T-helper 17 cell (primary cell): Measurements from ENCODE around the gene FSTL4. TPM values are rescaled to one million over a fixed set of nuclear protein-coding genes. Genes with fewer than 3 reads are reported as not detected.

ENCODE experiments used
- ATAC-seq: fragments of 150-1000 bp; cut with Tn5 transposase; 2 replicates; pipeline ENCODE4 v1.10.0; 2021; ENCODE audit warnings: mild to moderate bottlenecking, moderate library complexity
- DNase-seq, 3 donors: peaks; one replicate each; pipeline versions ENCODE4 v3.0.0 to v3.0.0-alpha.2; 2020 to 2021
- H3K9me3 ChIP-seq: one replicate; pipeline ENCODE4 v1.7.0; 2013; ENCODE audit warnings: low read length, mild to moderate bottlenecking; ENCODE audit not compliant: control insufficient read depth, poor library complexity, severe bottlenecking
- H3K27ac Mint-ChIP-seq: one replicate; pipeline ENCODE4 v1.8.0; 2022; ENCODE audit warnings: mild to moderate bottlenecking, moderate library complexity, mixed read lengths
- H3K27me3 Mint-ChIP-seq: one replicate; pipeline ENCODE4 v1.8.0; 2022; ENCODE audit warnings: mixed read lengths
- H3K36me3 Mint-ChIP-seq: one replicate; pipeline ENCODE4 v1.8.0; 2022; ENCODE audit warnings: low read depth, mixed read lengths
- H3K4me1 Mint-ChIP-seq: one replicate; pipeline ENCODE4 v1.8.0; 2022; ENCODE audit warnings: mild to moderate bottlenecking, mixed read lengths
- H3K4me3 Mint-ChIP-seq: one replicate; pipeline ENCODE4 v1.8.0; 2022; ENCODE audit warnings: mild to moderate bottlenecking, moderate library complexity, mixed read lengths
- total RNA-seq, 4 donors: library from RNA in 2 of 4; stranded (reverse) in 2 of 4; gene quantifications; one replicate each; pipeline ENCODE4 v1.2.3 and lab custom pipeline; 2022 to 2026

FSTL4 gene
- total RNA-seq, 2 donors from 2014 or later: 0.26 TPM; not detected in 1

DNA sequence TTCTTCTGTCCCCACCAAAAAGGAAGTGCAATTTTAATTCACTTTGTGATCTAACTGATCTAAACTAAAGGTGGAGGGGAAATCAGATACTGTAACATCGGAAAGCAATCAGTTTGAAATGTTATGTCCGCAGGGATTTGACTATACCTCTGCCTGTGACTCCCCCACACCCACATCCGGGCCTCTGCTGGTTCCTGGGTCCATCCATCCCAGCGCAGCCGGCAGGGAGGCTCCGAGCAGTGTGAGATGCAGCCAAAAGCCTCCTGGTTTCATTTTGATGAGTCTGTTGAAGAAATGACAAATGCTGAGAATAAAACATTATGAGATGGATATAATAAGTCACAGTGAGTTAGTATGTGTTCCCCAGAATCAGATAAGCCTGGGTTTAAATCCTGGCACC, 8.6 kb downstream of the FSTL4 start:
- H3K36me3 Mint-ChIP-seq: no peaks in the 10 kb centered on the region
- DNase-seq (no peak), ATAC-seq (no peak)
- H3K27ac Mint-ChIP-seq: no peak overlapping the region
- no peak overlapping the region for H3K4me3 Mint-ChIP-seq
- H3K27me3 Mint-ChIP-seq: peaks cover 46% of the 10 kb centered on the region
- H3K9me3 ChIP-seq: no peaks in the 10 kb centered on the region
- peaks cover 3% of the 10 kb centered on the region for H3K4me1 Mint-ChIP-seq

DNA sequence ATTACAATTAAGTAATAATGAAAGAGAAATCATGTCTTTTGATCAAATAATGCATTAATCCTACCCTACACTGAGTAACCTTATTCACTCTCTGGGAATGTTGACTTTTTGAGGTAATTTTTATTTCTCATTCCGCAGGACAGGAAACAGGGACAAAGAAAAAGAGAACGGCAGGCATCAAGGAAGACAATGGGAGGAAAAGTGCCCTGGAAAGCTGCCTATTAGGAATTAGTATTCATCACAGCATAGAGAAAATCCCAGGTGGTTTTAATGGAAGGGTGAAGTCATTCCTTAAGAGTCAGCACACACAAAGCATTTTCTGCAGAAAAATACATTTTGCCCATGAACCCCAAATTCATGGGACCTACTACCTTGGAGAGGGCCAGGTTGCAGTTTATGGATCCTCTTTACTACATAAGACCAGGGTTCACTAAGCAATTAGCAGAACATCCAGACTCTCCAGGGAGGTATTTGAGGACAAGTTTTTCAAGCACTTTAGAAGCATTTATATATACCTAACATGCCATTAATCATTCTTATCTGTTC, 9.4 kb downstream of the FSTL4 start:
- ATAC-seq: no peak
- Mint-ChIP-seq H3K27me3 (peaks cover 43% of the 10 kb centered on the region), H3K4me3 (no peak overlapping the region), H3K27ac (no peak overlapping the region), H3K36me3 (no peaks in the 10 kb centered on the region), H3K4me1 (peaks cover 3% of the 10 kb centered on the region)
- no peaks in the 10 kb centered on the region for H3K9me3 ChIP-seq
- DNase-seq: no peak

DNA sequence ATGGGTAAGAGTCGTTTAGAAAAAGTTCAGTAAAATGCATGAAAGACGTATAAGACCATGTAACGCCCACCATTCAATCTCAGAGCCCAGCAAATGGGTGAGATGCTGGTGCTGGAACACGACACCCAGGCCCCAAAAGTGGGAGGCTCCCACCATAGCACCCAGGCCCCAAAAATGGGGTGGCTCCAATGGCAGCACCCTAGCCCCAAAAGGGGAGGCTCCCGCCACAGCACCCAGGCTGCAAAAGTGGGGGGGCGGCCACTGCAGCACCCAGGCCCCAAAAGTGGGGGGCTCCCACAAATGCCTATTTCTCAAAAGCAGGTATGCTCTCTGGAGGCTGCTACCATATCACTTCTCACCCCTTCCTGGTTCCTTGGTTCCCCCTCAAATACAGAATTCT, 12.7 kb downstream of the FSTL4 start:
- Mint-ChIP-seq H3K36me3 (peaks cover 3% of the 10 kb centered on the region), H3K4me3 (no peak overlapping the region), H3K4me1 (peaks cover 3% of the 10 kb centered on the region), H3K27ac (no peak overlapping the region), H3K27me3 (peaks cover 52% of the 10 kb centered on the region)
- no peak for ATAC-seq
- DNase-seq: no peak
- H3K9me3 ChIP-seq: no peaks in the 10 kb centered on the region

DNA sequence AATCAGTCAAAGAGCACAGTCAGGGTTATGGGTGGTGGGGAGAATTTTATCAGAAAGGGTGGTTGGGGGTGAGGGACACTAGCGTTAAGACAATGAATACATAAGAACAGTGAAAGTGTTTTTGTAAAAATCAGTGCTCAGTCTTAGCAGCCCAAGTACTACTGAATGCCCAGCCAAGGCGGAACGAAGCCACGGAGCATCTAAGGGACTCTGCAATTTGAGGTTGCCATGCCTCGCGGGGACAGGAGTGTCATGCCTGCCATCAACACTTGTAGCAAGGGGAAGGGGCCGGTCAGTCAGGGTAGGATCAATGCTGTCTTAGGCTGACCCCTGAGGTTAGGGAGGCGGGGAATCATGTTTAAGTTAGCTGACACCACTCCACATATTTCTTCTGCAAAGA, 13.3 kb downstream of the FSTL4 start:
- peaks cover 52% of the 10 kb centered on the region for H3K27me3 Mint-ChIP-seq
- peaks cover 3% of the 10 kb centered on the region for H3K4me1 Mint-ChIP-seq
- no peak for DNase-seq
- no peak overlapping the region for H3K4me3 Mint-ChIP-seq
- H3K27ac Mint-ChIP-seq: no peak overlapping the region
- H3K36me3 Mint-ChIP-seq: peaks cover 3% of the 10 kb centered on the region
- H3K9me3 ChIP-seq: no peaks in the 10 kb centered on the region
- no peak for ATAC-seq

DNA sequence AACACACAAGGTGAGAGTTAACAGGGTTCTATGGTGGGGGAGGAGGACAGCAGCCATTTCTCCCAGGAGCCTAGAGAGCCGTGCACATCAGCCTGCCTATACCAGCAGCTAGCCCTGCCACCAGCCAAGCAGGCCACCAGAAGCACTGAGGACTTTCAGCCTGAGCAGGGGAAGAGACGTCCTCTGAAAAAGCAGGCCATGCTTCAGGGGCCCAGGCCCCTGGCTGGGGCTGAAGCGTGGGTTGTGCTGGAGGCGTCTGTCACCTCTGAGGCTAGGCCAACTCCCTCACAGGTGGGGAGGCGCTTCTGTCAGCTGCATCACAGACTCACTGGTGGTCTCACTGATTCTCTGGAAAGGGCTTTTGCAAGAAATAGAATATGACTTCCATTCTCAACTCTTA, 16.3 kb downstream of the FSTL4 start:
- Mint-ChIP-seq H3K27ac (no peak overlapping the region), H3K27me3 (peaks cover 34% of the 10 kb centered on the region), H3K36me3 (peaks cover 3% of the 10 kb centered on the region), H3K4me1 (no peaks in the 10 kb centered on the region), H3K4me3 (no peak overlapping the region)
- DNase-seq: no peak
- H3K9me3 ChIP-seq: no peaks in the 10 kb centered on the region
- no peak for ATAC-seq

DNA sequence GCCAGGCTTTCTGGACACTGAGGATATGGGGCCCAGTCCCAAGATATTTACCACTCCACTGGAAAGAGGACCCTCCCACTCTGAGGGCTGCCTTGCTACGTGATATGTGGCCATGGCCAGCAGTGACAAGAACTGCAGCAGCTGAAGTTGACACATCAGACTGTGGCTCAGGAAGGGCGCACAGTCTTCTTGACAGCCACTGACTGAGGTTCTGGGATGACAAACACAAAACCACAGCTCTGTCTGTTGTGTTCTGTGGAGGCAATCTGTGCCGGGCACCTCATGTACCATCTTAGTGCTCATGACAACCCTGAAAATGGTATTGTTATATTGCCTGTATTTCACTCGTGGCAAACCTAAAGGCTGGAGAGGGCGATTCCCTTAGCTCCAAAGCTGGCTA, 16.9 kb downstream of the FSTL4 start:
- DNase-seq: no peak
- H3K27me3 Mint-ChIP-seq: peaks cover 30% of the 10 kb centered on the region
- ATAC-seq: no peak
- peaks cover 3% of the 10 kb centered on the region for H3K36me3 Mint-ChIP-seq
- H3K9me3 ChIP-seq: no peaks in the 10 kb centered on the region
- no peaks in the 10 kb centered on the region for H3K4me1 Mint-ChIP-seq
- no peak overlapping the region for H3K4me3 Mint-ChIP-seq
- H3K27ac Mint-ChIP-seq: no peak overlapping the region

DNA sequence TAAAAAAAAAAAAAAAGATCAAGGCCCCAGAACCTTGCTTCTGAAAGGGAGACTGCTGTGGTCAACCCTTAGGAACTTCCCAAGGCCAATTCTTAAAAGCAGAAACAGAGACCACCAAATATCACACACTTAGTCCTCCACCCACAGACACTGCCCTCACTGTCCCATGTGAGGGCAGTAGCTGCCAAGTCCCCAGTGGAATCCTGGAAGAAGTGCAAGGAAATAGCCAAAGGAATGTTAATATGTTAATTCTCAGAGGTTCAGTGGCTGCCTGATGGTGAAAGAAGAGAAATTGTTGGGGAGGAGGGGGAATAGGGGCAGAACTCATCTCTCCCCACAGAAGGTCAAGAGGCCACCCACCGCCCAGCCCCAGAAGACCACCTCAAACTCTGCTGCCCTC, 23.1 kb downstream of the FSTL4 start:
- no peaks in the 10 kb centered on the region for H3K36me3 Mint-ChIP-seq
- H3K4me3 Mint-ChIP-seq: no peak overlapping the region
- DNase-seq (no peak), ATAC-seq (no peak)
- no peak overlapping the region for H3K27ac Mint-ChIP-seq
- no peaks in the 10 kb centered on the region for H3K9me3 ChIP-seq
- H3K27me3 Mint-ChIP-seq: peaks cover 4% of the 10 kb centered on the region
- H3K4me1 Mint-ChIP-seq: no peaks in the 10 kb centered on the region

DNA sequence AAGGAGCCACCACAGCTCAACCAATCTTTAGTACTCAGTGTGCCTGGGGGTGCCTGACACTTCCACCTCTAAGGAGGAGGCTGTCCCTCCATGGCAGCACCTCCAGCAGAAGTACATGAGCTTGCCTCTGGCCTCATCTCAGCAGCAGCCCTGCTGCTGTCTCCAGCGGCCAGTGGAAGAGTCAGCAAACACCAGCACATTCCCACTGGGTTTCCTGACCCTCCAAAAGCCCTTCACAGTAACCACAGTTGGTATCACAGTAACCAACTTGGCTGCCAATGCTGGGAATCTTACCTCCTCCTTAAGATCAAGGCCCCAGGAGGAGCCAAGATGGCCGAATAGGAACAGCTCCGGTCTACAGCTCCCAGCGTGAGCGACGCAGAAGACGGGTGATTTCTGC, 29.4 kb downstream of the FSTL4 start:
- Mint-ChIP-seq H3K36me3 (no peaks in the 10 kb centered on the region), H3K27ac (no peak overlapping the region), H3K27me3 (peaks cover 23% of the 10 kb centered on the region), H3K4me3 (no peak overlapping the region), H3K4me1 (no peaks in the 10 kb centered on the region)
- H3K9me3 ChIP-seq: no peaks in the 10 kb centered on the region
- ATAC-seq (no peak), DNase-seq (no peak)

DNA sequence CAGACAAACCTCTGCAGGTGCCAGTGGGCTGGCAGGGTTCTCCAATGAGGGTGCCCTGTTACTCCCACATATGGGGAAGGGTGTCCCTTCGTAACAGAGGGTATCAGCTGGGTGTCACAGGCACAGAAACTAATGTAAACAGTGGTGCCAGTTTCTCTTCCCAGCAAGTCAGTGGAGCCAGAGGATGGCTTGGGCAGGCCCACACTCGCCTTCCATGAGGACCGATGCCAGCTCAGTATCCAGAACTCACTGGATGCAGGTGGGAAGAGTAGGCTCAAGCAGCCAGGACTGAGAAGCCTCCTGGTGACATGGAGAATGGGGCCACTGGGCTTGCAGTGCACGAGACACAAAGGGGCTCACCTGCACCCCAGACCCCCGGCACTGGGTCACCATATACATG, 30.4 kb downstream of the FSTL4 start:
- H3K4me3 Mint-ChIP-seq: no peak overlapping the region
- H3K27me3 Mint-ChIP-seq: peaks cover 34% of the 10 kb centered on the region
- no peaks in the 10 kb centered on the region for H3K36me3 Mint-ChIP-seq
- DNase-seq: no peak
- H3K27ac Mint-ChIP-seq: no peak overlapping the region
- ATAC-seq: no peak
- H3K4me1 Mint-ChIP-seq: no peaks in the 10 kb centered on the region
- no peaks in the 10 kb centered on the region for H3K9me3 ChIP-seq

DNA sequence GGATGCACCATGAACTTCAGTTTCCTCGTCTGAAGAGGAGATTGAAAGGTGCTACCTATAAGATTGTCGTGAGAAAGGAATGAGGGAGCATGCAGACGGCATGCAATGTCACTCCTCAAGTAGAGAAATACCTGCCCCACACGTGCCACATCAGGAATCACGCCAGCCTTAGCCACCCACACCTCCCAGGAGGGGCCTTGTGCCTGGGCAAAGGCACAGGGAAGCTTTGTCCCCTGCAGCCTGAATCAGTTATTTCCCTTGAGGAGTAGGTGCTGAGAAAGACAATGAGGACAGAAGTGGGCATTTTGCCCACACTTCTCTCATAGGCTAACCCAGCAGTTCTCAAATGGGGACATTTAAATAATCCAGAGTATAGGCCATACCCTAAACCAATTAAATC, 31.0 kb downstream of the FSTL4 start:
- ATAC-seq (no peak), DNase-seq (no peak)
- peaks cover 36% of the 10 kb centered on the region for H3K27me3 Mint-ChIP-seq
- no peaks in the 10 kb centered on the region for H3K4me1 Mint-ChIP-seq
- no peak overlapping the region for H3K4me3 Mint-ChIP-seq
- H3K27ac Mint-ChIP-seq: no peak overlapping the region
- H3K36me3 Mint-ChIP-seq: no peaks in the 10 kb centered on the region
- H3K9me3 ChIP-seq: no peaks in the 10 kb centered on the region

DNA sequence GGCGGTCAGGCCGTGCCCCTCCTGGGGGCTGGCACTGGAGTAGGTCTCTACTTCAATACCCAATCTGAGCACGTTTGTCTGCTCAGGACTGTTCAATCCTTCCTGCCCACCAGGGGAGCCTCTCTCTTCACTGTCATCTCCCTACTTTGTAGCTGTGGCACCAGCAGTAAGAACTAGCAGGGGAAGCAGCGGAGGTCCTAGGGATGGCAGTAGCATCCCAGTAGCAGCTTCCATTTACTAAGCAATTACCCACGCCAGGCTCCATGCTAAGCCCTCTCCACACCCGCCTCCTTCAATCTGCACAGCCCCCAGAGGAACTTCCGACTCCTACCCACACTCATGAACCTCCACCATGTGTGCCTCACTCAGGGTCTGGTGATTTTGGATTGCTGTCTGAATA, 31.7 kb downstream of the FSTL4 start:
- H3K27ac Mint-ChIP-seq: no peak overlapping the region
- DNase-seq (no peak), ATAC-seq (no peak)
- H3K36me3 Mint-ChIP-seq: no peaks in the 10 kb centered on the region
- no peaks in the 10 kb centered on the region for H3K9me3 ChIP-seq
- H3K4me3 Mint-ChIP-seq: no peak overlapping the region
- H3K4me1 Mint-ChIP-seq: no peaks in the 10 kb centered on the region
- H3K27me3 Mint-ChIP-seq: peaks cover 41% of the 10 kb centered on the region

DNA sequence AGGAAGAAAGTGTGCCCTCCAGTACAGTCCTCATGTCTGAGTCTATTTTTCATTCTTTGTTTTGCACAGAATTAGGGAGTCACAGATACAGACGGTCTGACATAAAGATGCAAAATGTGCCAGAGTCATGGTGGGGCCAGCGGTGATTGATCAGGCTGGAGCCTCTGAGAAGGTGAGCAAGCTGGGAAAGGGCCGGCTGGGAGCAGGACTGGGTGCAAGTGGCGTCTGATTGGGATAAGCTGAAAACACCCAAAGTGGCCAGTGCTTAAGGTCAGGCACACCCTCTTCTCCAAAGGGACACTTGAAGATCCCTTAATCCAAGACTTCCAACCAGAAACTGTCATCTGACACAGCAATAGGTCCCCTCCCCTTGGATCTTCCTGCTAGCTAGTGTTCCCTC, 32.6 kb downstream of the FSTL4 start:
- Mint-ChIP-seq H3K4me1 (no peaks in the 10 kb centered on the region), H3K36me3 (no peaks in the 10 kb centered on the region), H3K4me3 (no peak overlapping the region), H3K27ac (no peak overlapping the region), H3K27me3 (peaks cover 41% of the 10 kb centered on the region)
- no peaks in the 10 kb centered on the region for H3K9me3 ChIP-seq
- DNase-seq (no peak), ATAC-seq (no peak)

DNA sequence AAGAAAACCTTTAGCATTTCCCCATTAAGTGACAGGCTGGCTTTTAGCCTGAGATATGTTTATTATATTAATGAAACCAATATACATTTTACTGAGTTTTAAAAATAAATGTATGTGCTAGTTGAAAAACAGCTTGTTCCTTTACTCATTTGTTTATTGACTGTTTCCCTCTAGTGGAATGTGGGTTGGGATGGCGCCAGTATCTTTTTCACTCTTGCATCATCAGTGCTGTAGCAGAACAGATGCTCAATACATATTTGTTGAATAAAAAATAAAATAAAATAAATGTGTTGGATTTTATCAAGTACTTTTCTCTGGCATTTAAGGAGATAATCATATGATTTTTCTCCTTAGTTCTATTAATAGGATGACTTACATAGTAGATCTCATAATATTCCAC, 43.0 kb downstream of the FSTL4 start:
- H3K4me1 Mint-ChIP-seq: no peaks in the 10 kb centered on the region
- DNase-seq: no peak
- no peaks in the 10 kb centered on the region for H3K36me3 Mint-ChIP-seq
- H3K4me3 Mint-ChIP-seq: no peak overlapping the region
- ATAC-seq: no peak
- no peak overlapping the region for H3K27ac Mint-ChIP-seq
- H3K9me3 ChIP-seq: peaks cover 4% of the 10 kb centered on the region
- H3K27me3 Mint-ChIP-seq: peaks cover 17% of the 10 kb centered on the region

DNA sequence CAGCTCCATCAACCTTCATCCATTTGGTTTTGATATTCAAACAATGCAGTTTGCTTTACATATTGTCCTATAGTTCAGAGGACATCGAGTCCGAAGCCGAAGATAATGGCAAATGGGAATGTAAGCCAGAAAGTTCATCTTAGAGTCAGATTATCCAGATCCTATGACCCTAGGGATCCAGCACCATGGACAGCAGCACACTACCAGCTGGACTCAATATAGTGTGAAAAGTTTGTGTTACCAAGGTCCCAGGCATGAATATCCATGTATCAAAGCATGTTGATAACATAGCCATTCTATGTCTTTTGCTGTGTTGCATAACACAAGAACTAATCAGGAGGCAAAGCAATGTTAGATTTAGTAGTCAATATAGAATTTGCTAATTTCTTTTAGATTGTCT, 46.3 kb downstream of the FSTL4 start:
- no peaks in the 10 kb centered on the region for H3K4me1 Mint-ChIP-seq
- no peak overlapping the region for H3K4me3 Mint-ChIP-seq
- DNase-seq (no peak), ATAC-seq (no peak)
- H3K9me3 ChIP-seq: no peaks in the 10 kb centered on the region
- peaks cover 31% of the 10 kb centered on the region for H3K27me3 Mint-ChIP-seq
- no peak overlapping the region for H3K27ac Mint-ChIP-seq
- no peaks in the 10 kb centered on the region for H3K36me3 Mint-ChIP-seq
